Endothelial cell of umbilical vein (primary cell): ENCODE measurements around the gene MELTF. TPM values are rescaled to one million over a fixed set of nuclear protein-coding genes. Genes with fewer than 3 reads are reported as not detected.

Experiments
- Bru-seq: library from RNA; stranded (reverse); fragments of 400-500 nt; gene quantifications from one replicate; lab custom pipeline; 2021; lab: Mats Ljungman, UMichigan
- BruChase-seq, 2 experiments: library from RNA; stranded (reverse); fragments of 400-500 nt; gene quantifications; one replicate each; lab custom pipeline; 2021; lab: Mats Ljungman, UMichigan
- BruUV-seq: library from RNA; stranded (reverse); fragments of 400-500 nt; replicated peaks from 2 replicates; lab custom pipeline; 2021; lab: Mats Ljungman, UMichigan
- CTCF ChIA-PET: fragments of 300-600, 350-600 bp; sonication (Branson Sonifier 250); formaldehyde crosslinking; loops from one replicate; lab custom pipeline; 2021; ENCODE audit warnings: antibody characterized with exemption, inconsistent platforms; lab: Charles Lee
- POLR2A ChIA-PET: fragments of 300-600, 350-600 bp; sonication (Branson Sonifier 250); formaldehyde crosslinking; loops from one replicate; lab custom pipeline; 2021; ENCODE audit warnings: antibody characterized with exemption, inconsistent platforms; lab: Charles Lee
- DNase-seq: peaks from one replicate; pipeline ENCODE4 v3.0.0-alpha.2; 2011; ENCODE audit warnings: low read depth, low spot score
- FAIRE-seq: peaks from 2 replicates; lab custom pipeline; 2011; peaks lifted over from hg19 to GRCh38; lab: Jason Lieb, UNC
- H2AFZ ChIP-seq: 2 replicates; pipeline ENCODE4 v1.6.0; 2012; ENCODE audit warnings: low read depth, low read length, control low read depth, inconsistent platforms
- H3K27ac ChIP-seq: 2 replicates; pipeline ENCODE4 v1.5.1; 2011; ENCODE audit warnings: low read depth, mild to moderate bottlenecking, control low read depth, low read length, moderate library complexity; ENCODE audit not compliant: insufficient read depth
- H3K27me3 ChIP-seq, 2 experiments: 2 replicates each; pipeline versions ENCODE4 v1.6.0 to v1.6.1; 2011; ENCODE audit warnings: low read length in 2 of 2, mixed read lengths in 1 of 2; ENCODE audit not compliant: control insufficient read depth in 2 of 2, insufficient read depth in 2 of 2
- H3K36me3 ChIP-seq, 2 experiments: 2 replicates in 1 of 2; 3 replicates in 1 of 2; pipeline ENCODE4 v1.5.1; 2011; ENCODE audit warnings: low read length in 2 of 2, mild to moderate bottlenecking in 1 of 2, moderate library complexity in 1 of 2; ENCODE audit not compliant: control insufficient read depth in 2 of 2, insufficient read depth in 2 of 2; ENCODE audit errors: extremely low read depth in 1 of 2
- H3K4me1 ChIP-seq: 3 replicates; pipeline ENCODE4 v1.5.1; 2011; ENCODE audit warnings: mild to moderate bottlenecking, low read length; ENCODE audit not compliant: control insufficient read depth, insufficient read depth; ENCODE audit errors: extremely low read depth
- H3K4me2 ChIP-seq: 2 replicates; pipeline ENCODE4 v1.6.1; 2011; ENCODE audit warnings: low read length, control low read depth, mixed read lengths; ENCODE audit not compliant: insufficient read depth
- H3K4me3 ChIP-seq, 3 experiments: fragments of 200-600 bp in 1 of 3; sonication (generic), shearing (Covaris generic) in 1 of 3; replicated peaks in 1 of 3; 2 replicates each; pipeline ENCODE4 v1.5.1; 2011 to 2016; ENCODE audit warnings: control low read depth in 3 of 3, low read length in 3 of 3, mild to moderate bottlenecking in 2 of 3, inconsistent platforms in 1 of 3, low read depth in 1 of 3, moderate library complexity in 1 of 3; ENCODE audit not compliant: insufficient read depth in 1 of 3
- H3K79me2 ChIP-seq: 2 replicates; pipeline ENCODE4 v1.6.0; 2012; ENCODE audit warnings: low read length, inconsistent platforms; ENCODE audit not compliant: control insufficient read depth, insufficient read depth
- H3K9ac ChIP-seq: replicated peaks from 2 replicates; pipeline ENCODE3; 2011; ENCODE audit warnings: low read length, control low read depth; ENCODE audit not compliant: insufficient read depth; ENCODE audit errors: extremely low read depth
- H3K9me1 ChIP-seq: replicated peaks from 3 replicates; pipeline ENCODE4 v1.6.0; 2011; ENCODE audit warnings: mild to moderate bottlenecking, low read length; ENCODE audit not compliant: control insufficient read depth, insufficient read depth; ENCODE audit errors: extremely low read depth
- H3K9me3 ChIP-seq: replicated peaks from 2 replicates; pipeline ENCODE4 v1.5.1; 2012; ENCODE audit warnings: low read length, inconsistent platforms; ENCODE audit not compliant: control insufficient read depth, insufficient read depth
- H4K20me1 ChIP-seq: replicated peaks from 2 replicates; pipeline ENCODE3; 2011; ENCODE audit warnings: mild to moderate bottlenecking, low read length; ENCODE audit not compliant: control insufficient read depth, insufficient read depth; ENCODE audit errors: extremely low read depth
- CTCF ChIP-seq, 2 donors: IDR thresholded peaks; 1 replicate in 1 of 2; 2 replicates in 1 of 2; pipeline ENCODE4 v1.5.1; 2011; ENCODE audit warnings: low read length in 2 of 2, mild to moderate bottlenecking in 2 of 2, moderate library complexity in 2 of 2, control low read depth in 1 of 2, inconsistent platforms in 1 of 2, low read depth in 1 of 2; ENCODE audit not compliant: insufficient read depth in 1 of 2; ENCODE audit errors: extremely low read depth in 1 of 2
- MYC ChIP-seq: IDR thresholded peaks from one replicate; pipeline ENCODE4 v1.6.1; 2011; ENCODE audit warnings: mild to moderate bottlenecking, low read depth, low read length
- dilution Hi-C: fragments of 300-500 bp; cut with MboI; formaldehyde crosslinking; loops from one replicate; pipeline ENCODE4 v1.15.0; 2019; ENCODE audit warnings: low sequenced_read_pairs; ENCODE audit not compliant: extremely low pct_ligation_motif_present
- intact Hi-C: fragments of 100-400 bp; cut with micrococcal nuclease; formaldehyde crosslinking; loops from one replicate; pipeline ENCODE4 v1.10.0; 2022
- long read RNA-seq: library from polyadenylated mRNA; stranded (forward); transcript quantifications from one replicate; pipeline ENCODE4 v2.0.0, GENCODE V29; 2021
- polyA minus RNA-seq, 3 experiments: library from RNA; depleted of rRNA, polyadenylated mRNA; stranded (reverse); fragments of >200 nt; gene quantifications; 1 replicate in 1 of 3; 2 replicates in 2 of 3; pipeline ENCODE4 v1.2.3, GENCODE V29; 2011
- polyA plus RNA-seq, 4 experiments: library from polyadenylated mRNA; depleted of rRNA in 3 of 4; stranded (reverse) in 3 of 4; unstranded in 1 of 4; fragments of >200 nt; gene quantifications; 2 replicates each; pipeline versions ENCODE4 v1.2.1 to v1.2.3, GENCODE V29; 2011 to 2012; ENCODE audit warnings: missing spikeins in 1 of 4
- total RNA-seq: library from RNA; stranded (reverse); gene quantifications from 2 replicates; pipeline ENCODE4 v1.2.3, GENCODE V29; 2021

The MELTF gene
- total RNA-seq: 1.3 and 2.3 TPM in 2 replicates
- 0.59 and 1.2 TPM in 2 replicates for polyA plus RNA-seq
- polyA plus RNA-seq (2011; cell fraction: cytosol; rRNA removed): 0.45 and 0.63 TPM in 2 replicates
- 1.4 and 1.9 TPM in 2 replicates for polyA plus RNA-seq (2011; cell fraction: nucleus; rRNA removed)
- 0.47 and 1.3 TPM in 2 replicates for polyA plus RNA-seq (2012)
- polyA minus RNA-seq: 0.76 and 1.8 TPM in 2 replicates
- 1.7 TPM for polyA minus RNA-seq (2011; cell fraction: cytosol; rRNA and poly(A)+ RNA removed)
- polyA minus RNA-seq (2011; cell fraction: nucleus; rRNA and poly(A)+ RNA removed): 1.9 and 2.0 TPM in 2 replicates
- Bru-seq, nascent RNA: percentile 24 among the genes with signal in this experiment
- percentile 31 among the genes with signal in this experiment for BruChase-seq, experiment 1, labeled RNA remaining after a 6-hour chase
- BruChase-seq, experiment 2, labeled RNA remaining after a 2-hour chase: percentile 20 among the genes with signal in this experiment
- long read RNA-seq, partial matches to known transcripts: 0 of 3 reads
- long read RNA-seq, other reads (novel, unspliced or antisense): 2 of 3 reads

DNA sequence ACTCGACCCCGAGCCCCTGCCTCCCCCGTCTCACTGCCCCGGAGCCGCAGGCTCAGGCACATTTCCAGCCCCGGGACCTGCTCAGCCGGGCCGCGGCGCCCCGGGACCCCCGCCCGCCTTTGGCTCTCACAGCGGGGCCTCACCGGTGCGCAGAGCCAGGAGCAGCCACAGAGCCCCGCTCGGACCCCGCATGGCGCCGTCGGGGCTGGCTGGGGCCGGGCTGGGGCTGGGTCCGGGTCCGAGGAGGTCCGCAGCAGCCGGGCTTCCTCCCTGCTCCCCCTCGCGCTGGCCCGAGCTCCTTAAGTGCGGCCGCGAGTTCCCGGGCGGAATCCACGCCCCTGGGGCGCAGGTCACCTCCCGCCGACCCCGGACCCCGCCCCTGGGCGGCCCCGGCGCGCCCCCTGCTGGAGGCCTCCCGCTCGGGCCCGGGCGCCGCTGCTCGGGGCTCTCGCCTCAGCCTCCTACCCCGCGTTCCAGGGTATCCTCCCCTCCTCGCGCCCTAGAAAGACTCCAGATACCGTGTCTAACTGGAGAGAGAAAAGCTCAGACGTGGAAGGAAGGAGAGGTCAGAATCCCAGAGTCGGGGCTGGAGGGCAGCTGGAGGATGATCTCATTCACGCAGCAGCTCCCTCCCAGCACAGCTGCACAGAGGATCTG is at the start of gene MELTF:
MELTF (minus strand) TSS at position 307 of the 657 bp plus-strand sequence; CDS start at position 192, 115 bp downstream.
- BruUV-seq: no TSS peak
- dilution Hi-C loops: no loop called here
- Histone ChIP-seq H2AFZ (peak within 1 kb of the TSS; percentile 52), H3K4me2 (peak within 1 kb of the TSS; percentile 9), H3K4me3 (peak within 1 kb of the TSS in 2 of 3 experiments; percentile 14 to 22), H3K9me3 (no peaks in the 10 kb centered on the region), H3K36me3 (no peaks in the 10 kb centered on the region), H3K9ac (no peak within 1 kb of the TSS), H4K20me1 (no peaks in the 10 kb centered on the region), H3K27me3 (peaks cover 0 to 1% of the 10 kb centered on the region in 2 experiments), H3K79me2 (no peaks in the 10 kb centered on the region), H3K4me1 (peaks cover 9% of the 10 kb centered on the region), H3K9me1 (no peaks in the 10 kb centered on the region), H3K27ac (no peak within 1 kb of the TSS)
- ChIA-PET POLR2A (no interaction called here), CTCF (interaction anchor here (0.7 to 4.9 kb wide), 15 partner anchors 9 to 496 kb away, joined by 3 to 40 read pairs (median 4); no protein-coding TSS in a partner anchor)
- TF ChIP-seq CTCF (IDR thresholded peaks at IDR 0.05; ENCODE audit: extremely low read depth in 1 of 2, insufficient read depth in 1 of 2, low read depth in 1 of 2, low read length in 2 of 2) (peak; percentile 56 to 80), MYC (no peak)
- no peak for FAIRE-seq
- peak; percentile 25 for DNase-seq
- intact Hi-C loops: no loop called here
